ENCODE measurements around the gene RAPGEF3.
A peak's percentile ranks its signal among the peaks of the same experiment; 100 is the strongest.

Gene RAPGEF3

GRCh38 chr12:47709237-47709636, 49.4 kb downstream of the RAPGEF3 start:
- Histone ChIP-seq H3K4me3 (ENCODE audit: low read depth in 1 of 5, low read length in 5 of 5) (no peak overlapping the region), H3K36me3 (ENCODE audit: control insufficient read depth in 5 of 5, insufficient read depth in 5 of 5, low read length in 5 of 5) (no peaks in the 10 kb centered on the region), H3K4me1 (ENCODE audit: control insufficient read depth in 5 of 5, insufficient read depth in 5 of 5, low read length in 5 of 5) (peaks cover 0 to 46% (median 30%) of the 10 kb centered on the region in 5 donors), H3K27ac (ENCODE audit: low read depth, low read length) (no peak overlapping the region), H3K27me3 (ENCODE audit: control insufficient read depth in 5 of 5, insufficient read depth in 4 of 5, low read length in 5 of 5) (no peaks in the 10 kb centered on the region), H3K9me3 (ENCODE audit: control insufficient read depth in 5 of 5, low read length in 5 of 5) (no peaks in the 10 kb centered on the region), H3K9ac (ENCODE audit: low read length in 5 of 5) (no peak overlapping the region)

GRCh38 chr12:47707905-47708543, 50.7 kb downstream of the RAPGEF3 start:
- H3K36me3 ChIP-seq (ENCODE audit: control insufficient read depth in 5 of 5, insufficient read depth in 5 of 5, low read length in 5 of 5) = no peaks in the 10 kb centered on the region
- no peaks in the 10 kb centered on the region for H3K9me3 ChIP-seq (ENCODE audit: control insufficient read depth in 5 of 5, low read length in 5 of 5)
- H3K27ac ChIP-seq (ENCODE audit: low read depth, low read length) = no peak overlapping the region
- H3K27me3 ChIP-seq (ENCODE audit: control insufficient read depth in 5 of 5, insufficient read depth in 4 of 5, low read length in 5 of 5) = no peaks in the 10 kb centered on the region
- H3K9ac ChIP-seq (ENCODE audit: low read length in 5 of 5) = no peak overlapping the region
- H3K4me1 ChIP-seq (ENCODE audit: control insufficient read depth in 5 of 5, insufficient read depth in 5 of 5, low read length in 5 of 5) = peaks cover 0 to 46% (median 30%) of the 10 kb centered on the region in 5 donors
- peak overlapping the region in 1 of 5 donors; percentile 27 for H3K4me3 ChIP-seq (ENCODE audit: low read depth in 1 of 5, low read length in 5 of 5)

- Histone ChIP-seq H3K9me3 (ENCODE audit: control insufficient read depth in 5 of 5, low read length in 5 of 5) (no peaks in the 10 kb centered on the region), H3K4me3 (ENCODE audit: low read depth in 1 of 5, low read length in 5 of 5) (no peak overlapping the region), H3K9ac (ENCODE audit: low read length in 5 of 5) (no peak overlapping the region), H3K36me3 (ENCODE audit: control insufficient read depth in 5 of 5, insufficient read depth in 5 of 5, low read length in 5 of 5) (no peaks in the 10 kb centered on the region), H3K27me3 (ENCODE audit: control insufficient read depth in 5 of 5, insufficient read depth in 4 of 5, low read length in 5 of 5) (no peaks in the 10 kb centered on the region), H3K27ac (ENCODE audit: low read depth, low read length) (no peak overlapping the region), H3K4me1 (ENCODE audit: control insufficient read depth in 5 of 5, insufficient read depth in 5 of 5, low read length in 5 of 5) (peaks cover 0 to 46% (median 30%) of the 10 kb centered on the region in 5 donors)
These were observed 51.3 kb downstream of the RAPGEF3 start for GRCh38 chr12:47707355-47707754.

GRCh38 chr12:47705566-47706425, 52.9 kb downstream of the RAPGEF3 start, which contains the start of gene RPAP3:
Gene RPAP3 (minus strand): TSS chr12:47706030. CDS start chr12:47702840, 3,190 bp downstream.
- peaks cover 0 to 4% (median 2%) of the 10 kb centered on the region in 5 donors for H3K36me3 ChIP-seq (ENCODE audit: control insufficient read depth in 5 of 5, insufficient read depth in 5 of 5, low read length in 5 of 5)
- peak within 1 kb of the TSS; percentile 83 to 87 (median 84) for H3K4me3 ChIP-seq (ENCODE audit: low read depth in 1 of 5, low read length in 5 of 5)
- no peaks in the 10 kb centered on the region for H3K27me3 ChIP-seq (ENCODE audit: control insufficient read depth in 5 of 5, insufficient read depth in 4 of 5, low read length in 5 of 5)
- H3K4me1 ChIP-seq (ENCODE audit: control insufficient read depth in 5 of 5, insufficient read depth in 5 of 5, low read length in 5 of 5) = peaks cover 0 to 46% (median 30%) of the 10 kb centered on the region in 5 donors
- no peaks in the 10 kb centered on the region for H3K9me3 ChIP-seq (ENCODE audit: control insufficient read depth in 5 of 5, low read length in 5 of 5)
- peak within 1 kb of the TSS; percentile 90 for H3K27ac ChIP-seq (ENCODE audit: low read depth, low read length)
- peak within 1 kb of the TSS; percentile 69 to 94 (median 82) for H3K9ac ChIP-seq (ENCODE audit: low read length in 5 of 5)

- Histone ChIP-seq H3K9me3 (ENCODE audit: control insufficient read depth in 5 of 5, low read length in 5 of 5) (no peaks in the 10 kb centered on the region), H3K27me3 (ENCODE audit: control insufficient read depth in 5 of 5, insufficient read depth in 4 of 5, low read length in 5 of 5) (no peaks in the 10 kb centered on the region), H3K9ac (ENCODE audit: low read length in 5 of 5) (peak overlapping the region in 4 of 5 donors; percentile 77 to 94 (median 86)), H3K4me3 (ENCODE audit: low read depth in 1 of 5, low read length in 5 of 5) (peak overlapping the region; percentile 63 to 87 (median 84)), H3K4me1 (ENCODE audit: control insufficient read depth in 5 of 5, insufficient read depth in 5 of 5, low read length in 5 of 5) (peaks cover 0 to 42% (median 30%) of the 10 kb centered on the region in 5 donors), H3K27ac (ENCODE audit: low read depth, low read length) (peak overlapping the region; percentile 90), H3K36me3 (ENCODE audit: control insufficient read depth in 5 of 5, insufficient read depth in 5 of 5, low read length in 5 of 5) (peaks cover 4 to 10% (median 7%) of the 10 kb centered on the region in 5 donors)
These were observed 53.5 kb downstream of the RAPGEF3 start for GRCh38 chr12:47705229-47705565.

- peaks cover 4 to 14% (median 7%) of the 10 kb centered on the region in 5 donors for H3K36me3 ChIP-seq (ENCODE audit: control insufficient read depth in 5 of 5, insufficient read depth in 5 of 5, low read length in 5 of 5)
- no peaks in the 10 kb centered on the region for H3K27me3 ChIP-seq (ENCODE audit: control insufficient read depth in 5 of 5, insufficient read depth in 4 of 5, low read length in 5 of 5)
- H3K9ac ChIP-seq (ENCODE audit: low read length in 5 of 5) = peak overlapping the region in 1 of 5 donors; percentile 94
- H3K4me3 ChIP-seq (ENCODE audit: low read depth in 1 of 5, low read length in 5 of 5) = peak overlapping the region; percentile 63 to 87 (median 84)
- peaks cover 0 to 38% (median 27%) of the 10 kb centered on the region in 5 donors for H3K4me1 ChIP-seq (ENCODE audit: control insufficient read depth in 5 of 5, insufficient read depth in 5 of 5, low read length in 5 of 5)
- H3K27ac ChIP-seq (ENCODE audit: low read depth, low read length) = no peak overlapping the region
- no peaks in the 10 kb centered on the region for H3K9me3 ChIP-seq (ENCODE audit: control insufficient read depth in 5 of 5, low read length in 5 of 5)
These were observed 54.0 kb downstream of the RAPGEF3 start for GRCh38 chr12:47704719-47705118.

GRCh38 chr12:47700263-47700662, 58.4 kb downstream of the RAPGEF3 start:
- H3K4me3 ChIP-seq (ENCODE audit: low read depth in 1 of 5, low read length in 5 of 5) = no peak overlapping the region
- H3K27me3 ChIP-seq (ENCODE audit: control insufficient read depth in 5 of 5, insufficient read depth in 4 of 5, low read length in 5 of 5) = no peaks in the 10 kb centered on the region
- no peak overlapping the region for H3K9ac ChIP-seq (ENCODE audit: low read length in 5 of 5)
- H3K27ac ChIP-seq (ENCODE audit: low read depth, low read length) = no peak overlapping the region
- no peaks in the 10 kb centered on the region for H3K9me3 ChIP-seq (ENCODE audit: control insufficient read depth in 5 of 5, low read length in 5 of 5)
- H3K36me3 ChIP-seq (ENCODE audit: control insufficient read depth in 5 of 5, insufficient read depth in 5 of 5, low read length in 5 of 5) = peaks cover 7 to 38% (median 19%) of the 10 kb centered on the region in 5 donors
- H3K4me1 ChIP-seq (ENCODE audit: control insufficient read depth in 5 of 5, insufficient read depth in 5 of 5, low read length in 5 of 5) = peaks cover 0 to 7% (median 7%) of the 10 kb centered on the region in 5 donors

GRCh38 chr12:47698631-47699030, 60.0 kb downstream of the RAPGEF3 start:
- Histone ChIP-seq H3K4me1 (ENCODE audit: control insufficient read depth in 5 of 5, insufficient read depth in 5 of 5, low read length in 5 of 5) (no peaks in the 10 kb centered on the region), H3K27ac (ENCODE audit: low read depth, low read length) (no peak overlapping the region), H3K4me3 (ENCODE audit: low read depth in 1 of 5, low read length in 5 of 5) (no peak overlapping the region), H3K9ac (ENCODE audit: low read length in 5 of 5) (no peak overlapping the region), H3K27me3 (ENCODE audit: control insufficient read depth in 5 of 5, insufficient read depth in 4 of 5, low read length in 5 of 5) (no peaks in the 10 kb centered on the region), H3K36me3 (ENCODE audit: control insufficient read depth in 5 of 5, insufficient read depth in 5 of 5, low read length in 5 of 5) (peaks cover 8 to 42% (median 19%) of the 10 kb centered on the region in 5 donors), H3K9me3 (ENCODE audit: control insufficient read depth in 5 of 5, low read length in 5 of 5) (no peaks in the 10 kb centered on the region)

GRCh38 chr12:47698055-47698454, 60.6 kb downstream of the RAPGEF3 start:
- H3K4me3 ChIP-seq (ENCODE audit: low read depth in 1 of 5, low read length in 5 of 5) = no peak overlapping the region
- peaks cover 11 to 42% (median 19%) of the 10 kb centered on the region in 5 donors for H3K36me3 ChIP-seq (ENCODE audit: control insufficient read depth in 5 of 5, insufficient read depth in 5 of 5, low read length in 5 of 5)

GRCh38 chr12:47689215-47689614, 69.5 kb downstream of the RAPGEF3 start:
- Histone ChIP-seq H3K9me3 (ENCODE audit: control insufficient read depth in 5 of 5, low read length in 5 of 5) (no peaks in the 10 kb centered on the region), H3K4me1 (ENCODE audit: control insufficient read depth in 5 of 5, insufficient read depth in 5 of 5, low read length in 5 of 5) (no peaks in the 10 kb centered on the region), H3K36me3 (ENCODE audit: control insufficient read depth in 5 of 5, insufficient read depth in 5 of 5, low read length in 5 of 5) (peaks cover 6 to 27% (median 11%) of the 10 kb centered on the region in 5 donors), H3K27ac (ENCODE audit: low read depth, low read length) (no peak overlapping the region), H3K4me3 (ENCODE audit: low read depth in 1 of 5, low read length in 5 of 5) (no peak overlapping the region), H3K9ac (ENCODE audit: low read length in 5 of 5) (no peak overlapping the region), H3K27me3 (ENCODE audit: control insufficient read depth in 5 of 5, insufficient read depth in 4 of 5, low read length in 5 of 5) (no peaks in the 10 kb centered on the region)

More at GRCh38 chr12:47698055-47698454, 60.6 kb downstream of the RAPGEF3 start:
- Histone ChIP-seq H3K27ac (ENCODE audit: low read depth, low read length) (no peak overlapping the region), H3K4me1 (ENCODE audit: control insufficient read depth in 5 of 5, insufficient read depth in 5 of 5, low read length in 5 of 5) (no peaks in the 10 kb centered on the region), H3K9me3 (ENCODE audit: control insufficient read depth in 5 of 5, low read length in 5 of 5) (no peaks in the 10 kb centered on the region), H3K27me3 (ENCODE audit: control insufficient read depth in 5 of 5, insufficient read depth in 4 of 5, low read length in 5 of 5) (no peaks in the 10 kb centered on the region), H3K9ac (ENCODE audit: low read length in 5 of 5) (no peak overlapping the region)
